Esophagus muscularis mucosa (tissue), 4 donors: ENCODE results near the gene ZCCHC8. TPM values are rescaled to one million over a fixed set of nuclear protein-coding genes. Genes with fewer than 3 reads are reported as not detected.

Experiments used
- DNase-seq: peaks from one replicate; pipeline ENCODE4 v3.0.0-alpha.2; 2017; ENCODE audit errors: extremely low spot score
- H3K27ac ChIP-seq, 4 donors: fragments of 200-600 bp; sonication (generic); replicated peaks in 1 of 4; 1 replicate in 3 of 4; 2 replicates in 1 of 4; pipeline ENCODE4 v1.5.1; 2016 to 2019; ENCODE audit warnings: mild to moderate bottlenecking in 1 of 4
- H3K27me3 ChIP-seq, 4 donors: fragments of 200-600 bp; sonication (generic); one replicate each; pipeline versions ENCODE4 v1.5.1 to v1.6.0; 2016 to 2019
- H3K36me3 ChIP-seq, 4 donors: fragments of 200-600 bp; sonication (generic); one replicate each; pipeline ENCODE4 v1.5.1; 2016 to 2019
- H3K4me1 ChIP-seq, 4 donors: fragments of 200-600 bp; sonication (generic); one replicate each; pipeline ENCODE4 v1.5.1; 2016 to 2019
- H3K4me3 ChIP-seq, 4 donors: fragments of 200-600 bp; sonication (generic); 1 replicate in 2 of 4; 2 replicates in 2 of 4; pipeline ENCODE4 v1.5.1; 2016 to 2019; ENCODE audit warnings: mild to moderate bottlenecking in 4 of 4, moderate library complexity in 1 of 4
- H3K9me3 ChIP-seq, 4 donors: fragments of 200-600 bp; sonication (generic); 1 replicate in 3 of 4; 2 replicates in 1 of 4; pipeline ENCODE4 v1.5.1; 2016 to 2019
- CTCF ChIP-seq, 3 experiments: fragments of 200-600 bp in 2 of 3; fragments of 450-650 bp in 1 of 3; sonication (generic) in 2 of 3; IDR thresholded peaks; one replicate each; pipeline ENCODE4 v1.5.1; 2017 to 2019; ENCODE audit warnings: antibody characterized with exemption in 3 of 3, mild to moderate bottlenecking in 2 of 3, moderate library complexity in 1 of 3
- EP300 ChIP-seq: sonication (generic); formaldehyde crosslinking; IDR thresholded peaks from one replicate; pipeline ENCODE4 v1.6.1; 2017; ENCODE audit warnings: antibody characterized with exemption
- POLR2A ChIP-seq: fragments of 450-650 bp; IDR thresholded peaks from one replicate; pipeline ENCODE4 v1.6.1; 2017; ENCODE audit warnings: antibody characterized with exemption, moderate library complexity, mild to moderate bottlenecking, low read depth
- POLR2AphosphoS5 ChIP-seq, 2 donors: sonication (generic); formaldehyde crosslinking; IDR thresholded peaks; one replicate each; pipeline ENCODE4 v1.6.1; 2017; ENCODE audit warnings: antibody characterized with exemption in 2 of 2
- WGBS: methylation state at CpG from one replicate; pipeline ENCODE4 v1.1.5; 2018; 5-methylcytosine and 5-hydroxymethylcytosine counted together
- intact Hi-C: fragments of 100-400 bp; cut with DNase I; formaldehyde crosslinking; loops from one replicate; pipeline ENCODE4 v1.15.1; 2023
- total RNA-seq, 4 donors: library from RNA; depleted of rRNA; stranded (reverse); fragments of >200 nt; gene quantifications; one replicate each; pipeline versions ENCODE4 v1.1.0 to v1.2.1, GENCODE V29; 2016

Gene ZCCHC8
- total RNA-seq, 4 donors from 2014 or later, result 12.1 to 19.1 (median 14.1) TPM

DNA sequence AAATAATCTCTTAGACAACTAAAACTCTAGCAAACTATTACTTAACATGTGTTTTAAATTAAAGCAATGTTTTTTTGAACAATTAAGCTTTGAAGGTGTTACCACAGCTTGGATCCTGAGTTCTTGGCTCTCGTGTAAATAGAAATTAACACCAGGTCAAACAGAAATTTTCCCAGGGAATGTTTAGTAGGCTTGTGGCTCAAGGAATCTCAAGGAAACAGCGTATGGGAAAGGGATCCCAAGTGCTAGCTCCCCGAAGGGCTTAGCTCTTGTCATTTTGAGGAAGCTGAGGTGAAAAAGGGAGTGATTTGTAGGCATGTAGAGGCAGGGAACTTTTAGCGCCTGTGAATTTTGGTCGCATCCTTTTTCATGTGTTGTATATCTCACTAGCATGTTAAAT, 37.8 kb upstream of the ZCCHC8 start:
- intact Hi-C loops, result no loop called here
- WGBS, result 92% methylated on average over 5 of the region's 5 CpGs
- H3K4me1 ChIP-seq, result no peaks in the 10 kb centered on the region
- no peak overlapping the region for H3K4me3 ChIP-seq
- H3K36me3 ChIP-seq, result peaks cover 0 to 39% (median 6%) of the 10 kb centered on the region in 4 donors
- no peaks in the 10 kb centered on the region for H3K27me3 ChIP-seq
- no peak for DNase-seq
- no peaks in the 10 kb centered on the region for H3K9me3 ChIP-seq
- TF ChIP-seq POLR2AphosphoS5 (IDR thresholded peaks at IDR 0.05) (no peak), EP300 (no peak), POLR2A (no peak), CTCF (IDR thresholded peaks at IDR 0.05) (no peak)
- no peak overlapping the region for H3K27ac ChIP-seq

- peaks cover 0 to 28% (median 3%) of the 10 kb centered on the region in 4 donors for H3K36me3 ChIP-seq
- TF ChIP-seq EP300 (no peak), CTCF (IDR thresholded peaks at IDR 0.05) (no peak), POLR2AphosphoS5 (IDR thresholded peaks at IDR 0.05) (no peak), POLR2A (no peak)
These were observed 36.3 kb upstream of the ZCCHC8 start for GRCh38 chr12:122537021-122537420.

DNA sequence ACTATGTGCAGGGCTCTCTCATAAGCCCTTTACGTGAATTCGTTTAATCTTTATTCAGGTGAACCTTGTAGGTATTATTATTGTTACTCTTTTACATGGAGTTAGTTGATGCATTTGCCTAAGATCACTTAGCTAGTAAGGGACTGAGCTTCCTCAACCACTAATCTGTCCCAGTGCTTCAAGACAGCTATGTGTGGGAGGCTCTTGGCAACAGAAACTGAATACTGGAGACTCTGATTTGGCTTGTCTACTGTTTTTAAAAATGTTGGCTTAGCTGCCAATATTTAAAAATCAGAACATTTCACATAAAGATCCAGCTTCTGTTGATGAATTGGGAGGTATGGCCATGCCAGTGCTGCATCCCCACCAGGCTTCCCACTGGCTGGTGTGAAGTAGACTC, 33.1 kb upstream of the ZCCHC8 start:
- intact Hi-C loops, result no loop called here
- no peaks in the 10 kb centered on the region for H3K9me3 ChIP-seq
- H3K36me3 ChIP-seq, result peaks cover 0 to 19% (median 0%) of the 10 kb centered on the region in 4 donors
- no peaks in the 10 kb centered on the region for H3K4me1 ChIP-seq
- 87% methylated on average over 2 of the region's 2 CpGs for WGBS
- H3K27ac ChIP-seq, result no peak overlapping the region
- H3K27me3 ChIP-seq, result no peaks in the 10 kb centered on the region
- no peak for DNase-seq
- TF ChIP-seq EP300 (no peak), POLR2A (no peak), CTCF (IDR thresholded peaks at IDR 0.05) (no peak), POLR2AphosphoS5 (IDR thresholded peaks at IDR 0.05) (no peak)
- H3K4me3 ChIP-seq, result no peak overlapping the region

More at GRCh38 chr12:122537021-122537420, 36.3 kb upstream of the ZCCHC8 start:
- H3K9me3 ChIP-seq, result no peaks in the 10 kb centered on the region
- H3K27ac ChIP-seq, result no peak overlapping the region
- no peaks in the 10 kb centered on the region for H3K4me1 ChIP-seq
- DNase-seq, result no peak
- no peak overlapping the region for H3K4me3 ChIP-seq
- no peaks in the 10 kb centered on the region for H3K27me3 ChIP-seq
- intact Hi-C loops, result no loop called here
- 91% methylated on average over 4 of the region's 4 CpGs for WGBS

GRCh38 chr12:122528992-122529391, 28.3 kb upstream of the ZCCHC8 start:
- Histone ChIP-seq H3K27me3 (no peaks in the 10 kb centered on the region), H3K9me3 (no peaks in the 10 kb centered on the region), H3K4me1 (peaks cover 22 to 26% (median 24%) of the 10 kb centered on the region in 4 donors), H3K36me3 (peaks cover 0 to 8% (median 1%) of the 10 kb centered on the region in 4 donors), H3K27ac (no peak overlapping the region), H3K4me3 (no peak overlapping the region)
- no peak for TF ChIP-seq POLR2A
- TF ChIP-seq EP300, result no peak
- TF ChIP-seq CTCF (IDR thresholded peaks at IDR 0.05), result no peak
- TF ChIP-seq POLR2AphosphoS5 (IDR thresholded peaks at IDR 0.05), result no peak
- intact Hi-C loops, result loop anchor here (10.0 kb wide), 1 partner anchor 226 kb away; the partner anchor contains the start of gene DENR
- no peak for DNase-seq
- 97% methylated on average over 6 of the region's 6 CpGs for WGBS

- TF ChIP-seq EP300 (no peak), POLR2AphosphoS5 (IDR thresholded peaks at IDR 0.05) (no peak)
- H3K27ac ChIP-seq, result no peak overlapping the region
- intact Hi-C loops, result loop anchor here (10.0 kb wide), 1 partner anchor 226 kb away; the partner anchor contains the start of gene DENR
- no peaks in the 10 kb centered on the region for H3K27me3 ChIP-seq
- H3K4me3 ChIP-seq, result no peak overlapping the region
- H3K4me1 ChIP-seq, result peaks cover 25 to 30% (median 29%) of the 10 kb centered on the region in 4 donors
- peaks cover 0 to 8% (median 1%) of the 10 kb centered on the region in 4 donors for H3K36me3 ChIP-seq
- H3K9me3 ChIP-seq, result no peaks in the 10 kb centered on the region
- WGBS, result 92% methylated on average over 7 of the region's 7 CpGs
- DNase-seq, result no peak
These were observed 27.9 kb upstream of the ZCCHC8 start for GRCh38 chr12:122528582-122528981.
